ENCODE data around the gene CDCA7L.

Gene CDCA7L

DNA sequence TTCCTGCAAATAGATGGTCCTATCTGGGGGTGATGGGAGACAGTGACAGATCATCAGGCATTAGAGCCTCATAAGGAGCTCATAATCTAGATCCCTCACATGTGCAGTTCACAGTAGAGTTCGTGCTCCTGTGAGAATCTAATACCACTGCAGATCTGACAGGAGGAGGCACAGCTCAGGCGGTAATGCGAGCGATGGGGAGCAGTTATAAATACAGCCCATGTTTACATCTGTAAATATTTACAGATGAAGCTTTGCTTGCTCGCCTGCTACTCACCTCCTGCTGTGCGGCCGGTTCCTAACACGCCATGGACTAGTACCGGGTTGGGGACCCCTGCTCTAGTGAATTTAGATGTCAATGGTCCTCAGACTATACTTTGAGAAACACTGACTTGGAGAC, 17.0 kb upstream of the CDCA7L start:
- Histone ChIP-seq H3K4me3 (ENCODE audit: low read length) (no peak overlapping the region), H4K20me1 (ENCODE audit: control insufficient read depth, insufficient read depth, low read depth, low read length) (no peaks in the 10 kb centered on the region), H3K4me2 (ENCODE audit: low read length) (no peak overlapping the region), H3F3A (ENCODE audit: control insufficient read depth, insufficient read depth) (peaks cover 10% of the 10 kb centered on the region), H3K27me3 (ENCODE audit: control insufficient read depth, low read length) (no peaks in the 10 kb centered on the region), H3K9me2 (replicated peaks; ENCODE audit: control insufficient read depth, low read length) (no peaks in the 10 kb centered on the region), H3K36me3 (ENCODE audit: control insufficient read depth, low read length) (no peaks in the 10 kb centered on the region), H3K27ac (ENCODE audit: low read depth, low read length) (no peak overlapping the region), H3K4me1 (ENCODE audit: control insufficient read depth, low read length) (peaks cover 42% of the 10 kb centered on the region), H3K9me3 (ENCODE audit: control insufficient read depth, insufficient read depth, low read length) (no peaks in the 10 kb centered on the region), H3K79me2 (ENCODE audit: control insufficient read depth, low read length) (no peaks in the 10 kb centered on the region)
- no peak for TF ChIP-seq EZH2phosphoT487 (IDR thresholded peaks at IDR 0.05; ENCODE audit: borderline replicate concordance, low read length)
- TF ChIP-seq, protein P1, sequence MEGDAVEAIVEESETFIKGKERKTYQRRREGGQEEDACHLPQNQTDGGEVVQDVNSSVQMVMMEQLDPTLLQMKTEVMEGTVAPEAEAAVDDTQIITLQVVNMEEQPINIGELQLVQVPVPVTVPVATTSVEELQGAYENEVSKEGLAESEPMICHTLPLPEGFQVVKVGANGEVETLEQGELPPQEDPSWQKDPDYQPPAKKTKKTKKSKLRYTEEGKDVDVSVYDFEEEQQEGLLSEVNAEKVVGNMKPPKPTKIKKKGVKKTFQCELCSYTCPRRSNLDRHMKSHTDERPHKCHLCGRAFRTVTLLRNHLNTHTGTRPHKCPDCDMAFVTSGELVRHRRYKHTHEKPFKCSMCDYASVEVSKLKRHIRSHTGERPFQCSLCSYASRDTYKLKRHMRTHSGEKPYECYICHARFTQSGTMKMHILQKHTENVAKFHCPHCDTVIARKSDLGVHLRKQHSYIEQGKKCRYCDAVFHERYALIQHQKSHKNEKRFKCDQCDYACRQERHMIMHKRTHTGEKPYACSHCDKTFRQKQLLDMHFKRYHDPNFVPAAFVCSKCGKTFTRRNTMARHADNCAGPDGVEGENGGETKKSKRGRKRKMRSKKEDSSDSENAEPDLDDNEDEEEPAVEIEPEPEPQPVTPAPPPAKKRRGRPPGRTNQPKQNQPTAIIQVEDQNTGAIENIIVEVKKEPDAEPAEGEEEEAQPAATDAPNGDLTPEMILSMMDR (IDR thresholded peaks at IDR 0.05; ENCODE audit: low read depth, low read length, poor library complexity, severe bottlenecking): no peak

DNA sequence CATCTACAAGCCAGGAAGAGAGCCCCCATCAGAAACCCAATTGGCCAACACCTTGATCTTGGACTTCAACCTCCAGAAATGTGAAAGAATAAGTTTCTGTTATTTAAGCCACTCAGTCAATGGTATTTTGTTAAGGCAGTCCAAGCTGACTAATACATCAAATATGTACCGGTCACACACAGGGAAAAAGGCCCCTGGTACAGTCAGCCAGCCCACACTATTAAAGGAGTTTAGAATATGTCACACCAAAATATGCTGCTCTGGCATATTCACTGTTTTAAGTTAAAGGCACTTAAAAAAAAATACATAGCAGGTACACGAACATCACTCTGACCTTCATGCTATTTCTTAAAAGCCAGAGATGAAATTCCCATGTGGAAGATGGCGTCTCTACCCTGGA, 15.2 kb upstream of the CDCA7L start:
- no peak overlapping the region for H3K4me2 ChIP-seq (ENCODE audit: low read length)
- no peaks in the 10 kb centered on the region for H3K27me3 ChIP-seq (ENCODE audit: control insufficient read depth, low read length)
- TF ChIP-seq EZH2phosphoT487 (IDR thresholded peaks at IDR 0.05; ENCODE audit: borderline replicate concordance, low read length): no peak
- TF ChIP-seq, protein P1 (IDR thresholded peaks at IDR 0.05; ENCODE audit: low read depth, low read length, poor library complexity, severe bottlenecking): no peak
- no peaks in the 10 kb centered on the region for H3K9me3 ChIP-seq (ENCODE audit: control insufficient read depth, insufficient read depth, low read length)
- H4K20me1 ChIP-seq (ENCODE audit: control insufficient read depth, insufficient read depth, low read depth, low read length): no peaks in the 10 kb centered on the region
- H3F3A ChIP-seq (ENCODE audit: control insufficient read depth, insufficient read depth): peaks cover 7% of the 10 kb centered on the region
- no peaks in the 10 kb centered on the region for H3K79me2 ChIP-seq (ENCODE audit: control insufficient read depth, low read length)
- peaks cover 24% of the 10 kb centered on the region for H3K4me1 ChIP-seq (ENCODE audit: control insufficient read depth, low read length)
- no peaks in the 10 kb centered on the region for H3K36me3 ChIP-seq (ENCODE audit: control insufficient read depth, low read length)
- no peak overlapping the region for H3K4me3 ChIP-seq (ENCODE audit: low read length)
- no peaks in the 10 kb centered on the region for H3K9me2 ChIP-seq (replicated peaks; ENCODE audit: control insufficient read depth, low read length)
- H3K27ac ChIP-seq (ENCODE audit: low read depth, low read length): no peak overlapping the region

DNA sequence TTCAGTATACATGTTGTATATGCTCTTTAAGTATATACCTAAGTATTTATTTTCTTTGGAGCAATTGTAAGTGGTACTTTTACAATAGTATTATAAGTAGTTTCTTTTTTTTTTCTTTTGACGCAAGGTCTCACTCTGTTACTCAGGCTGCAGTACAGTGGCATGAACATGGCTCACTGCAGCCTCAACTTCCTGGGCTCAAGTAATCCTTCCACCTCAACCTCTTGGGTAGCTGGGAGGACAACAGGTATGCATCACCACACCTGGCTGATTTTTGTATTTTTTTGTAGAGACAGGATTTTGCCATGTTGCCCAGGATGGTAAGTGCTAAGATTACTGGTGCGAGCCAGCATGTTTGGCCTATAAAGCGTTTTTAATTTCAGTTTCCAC, 13.7 kb upstream of the CDCA7L start:
- H3K27ac ChIP-seq (ENCODE audit: low read depth, low read length): no peak overlapping the region
- H3K9me3 ChIP-seq (ENCODE audit: control insufficient read depth, insufficient read depth, low read length): no peaks in the 10 kb centered on the region
- H3K27me3 ChIP-seq (ENCODE audit: control insufficient read depth, low read length): no peaks in the 10 kb centered on the region
- no peaks in the 10 kb centered on the region for H4K20me1 ChIP-seq (ENCODE audit: control insufficient read depth, insufficient read depth, low read depth, low read length)
- H3K79me2 ChIP-seq (ENCODE audit: control insufficient read depth, low read length): no peaks in the 10 kb centered on the region
- no peaks in the 10 kb centered on the region for H3K36me3 ChIP-seq (ENCODE audit: control insufficient read depth, low read length)
- H3K4me2 ChIP-seq (ENCODE audit: low read length): no peak overlapping the region
- no peak for TF ChIP-seq EZH2phosphoT487 (IDR thresholded peaks at IDR 0.05; ENCODE audit: borderline replicate concordance, low read length)
- TF ChIP-seq, protein P1 (IDR thresholded peaks at IDR 0.05; ENCODE audit: low read depth, low read length, poor library complexity, severe bottlenecking): no peak
- H3K4me3 ChIP-seq (ENCODE audit: low read length): no peak overlapping the region
- peaks cover 7% of the 10 kb centered on the region for H3F3A ChIP-seq (ENCODE audit: control insufficient read depth, insufficient read depth)
- peaks cover 9% of the 10 kb centered on the region for H3K4me1 ChIP-seq (ENCODE audit: control insufficient read depth, low read length)
- H3K9me2 ChIP-seq (replicated peaks; ENCODE audit: control insufficient read depth, low read length): no peaks in the 10 kb centered on the region

DNA sequence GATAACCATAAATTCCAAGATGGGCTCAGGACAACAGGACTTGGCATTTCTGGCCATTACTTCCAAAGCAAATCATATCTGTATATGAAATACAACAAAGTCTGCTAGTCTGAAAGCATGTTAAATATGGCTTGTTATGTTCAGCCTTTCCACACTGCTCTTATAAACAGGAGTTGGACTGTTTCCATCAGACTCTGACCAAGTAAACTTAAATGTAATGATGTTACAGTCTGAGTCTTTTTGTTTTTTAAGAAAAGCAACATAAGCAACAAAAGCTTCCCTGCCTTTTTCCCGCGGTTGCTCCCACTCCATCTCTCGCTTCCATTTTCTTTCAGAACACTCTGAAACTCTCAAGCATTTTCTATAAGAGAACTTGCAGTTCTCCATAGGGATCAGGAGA, 8.1 kb upstream of the CDCA7L start:
- no peaks in the 10 kb centered on the region for H3K36me3 ChIP-seq (ENCODE audit: control insufficient read depth, low read length)
- H3K4me1 ChIP-seq (ENCODE audit: control insufficient read depth, low read length): no peaks in the 10 kb centered on the region
- no peak overlapping the region for H3K27ac ChIP-seq (ENCODE audit: low read depth, low read length)

More for the DNA sequence above, 8.1 kb upstream of the CDCA7L start:
- no peaks in the 10 kb centered on the region for H3K9me3 ChIP-seq (ENCODE audit: control insufficient read depth, insufficient read depth, low read length)
- H3K9me2 ChIP-seq (replicated peaks; ENCODE audit: control insufficient read depth, low read length): no peaks in the 10 kb centered on the region
- TF ChIP-seq EZH2phosphoT487 (IDR thresholded peaks at IDR 0.05; ENCODE audit: borderline replicate concordance, low read length): no peak
- H3K79me2 ChIP-seq (ENCODE audit: control insufficient read depth, low read length): no peaks in the 10 kb centered on the region
- H3K4me2 ChIP-seq (ENCODE audit: low read length): no peak overlapping the region
- no peaks in the 10 kb centered on the region for H3K27me3 ChIP-seq (ENCODE audit: control insufficient read depth, low read length)
- H3F3A ChIP-seq (ENCODE audit: control insufficient read depth, insufficient read depth): no peaks in the 10 kb centered on the region
- no peaks in the 10 kb centered on the region for H4K20me1 ChIP-seq (ENCODE audit: control insufficient read depth, insufficient read depth, low read depth, low read length)
- H3K4me3 ChIP-seq (ENCODE audit: low read length): no peak overlapping the region
